NOMO-1 treated with dmso at 0.1 percent for 144 hours (cell line): Measurements from ENCODE around the gene MLPH.

Source experiments
- DNase-seq: peaks from one replicate; lab custom pipeline; 2025; ENCODE audit not compliant: unreplicated experiment; lab: John Stamatoyannopoulos, UW

The MLPH gene

GRCh38 chr2:237497009-237497837 lies 10.2 kb downstream of the MLPH start:
- no peak for DNase-seq

- no peak for DNase-seq
These were observed 10.8 kb downstream of the MLPH start for GRCh38 chr2:237497838-237498186.

- DNase-seq: no peak
These were observed 11.3 kb downstream of the MLPH start for GRCh38 chr2:237498341-237498740.

- DNase-seq: no peak
These were observed 13.8 kb downstream of the MLPH start for GRCh38 chr2:237500681-237501424.

GRCh38 chr2:237501892-237502513 lies 15.0 kb downstream of the MLPH start:
- DNase-seq: no peak

GRCh38 chr2:237503201-237503600 lies 16.1 kb downstream of the MLPH start:
- no peak for DNase-seq

GRCh38 chr2:237505188-237505939 lies 18.3 kb downstream of the MLPH start:
- DNase-seq: no peak

GRCh38 chr2:237507512-237507911 lies 20.5 kb downstream of the MLPH start:
- no peak for DNase-seq

- no peak for DNase-seq
These were observed 21.3 kb downstream of the MLPH start for GRCh38 chr2:237508361-237508760.

- no peak for DNase-seq
These were observed 22.1 kb downstream of the MLPH start for GRCh38 chr2:237509151-237509550.

GRCh38 chr2:237509905-237510304 lies 22.9 kb downstream of the MLPH start:
- DNase-seq: no peak

- no peak for DNase-seq
These were observed 23.6 kb downstream of the MLPH start for GRCh38 chr2:237510502-237511217.

- DNase-seq: no peak
These were observed 24.4 kb downstream of the MLPH start for GRCh38 chr2:237511433-237511832.

GRCh38 chr2:237511885-237512405 lies 24.9 kb downstream of the MLPH start:
- DNase-seq: no peak

- peak; percentile 59 for DNase-seq
These were observed 25.9 kb downstream of the MLPH start for GRCh38 chr2:237512774-237513466.

GRCh38 chr2:237513693-237514092 lies 26.6 kb downstream of the MLPH start:
- no peak for DNase-seq

- no peak for DNase-seq
These were observed 27.6 kb downstream of the MLPH start for GRCh38 chr2:237514474-237515130.

GRCh38 chr2:237515166-237515565 lies 28.1 kb downstream of the MLPH start:
- DNase-seq: no peak

GRCh38 chr2:237515621-237516275 lies 28.7 kb downstream of the MLPH start:
- DNase-seq: no peak
